ENCODE measurements around the gene PLEKHS1. TPM values are rescaled to one million over a fixed set of nuclear protein-coding genes. Genes with fewer than 3 reads are reported as not detected.

The PLEKHS1 gene
- total RNA-seq, 1 donor = under 0.01 TPM

GRCh38 chr10:113718969-113719822 lies 32.3 kb upstream of the PLEKHS1 start:
- Histone ChIP-seq H3K27me3 (ENCODE audit: insufficient read depth, low read length) (no peaks in the 10 kb centered on the region), H3K36me3 (ENCODE audit: insufficient read depth, low read length) (peaks cover 5% of the 10 kb centered on the region), H3K79me2 (ENCODE audit: insufficient read depth, low read length) (no peaks in the 10 kb centered on the region), H2AFZ (ENCODE audit: low read length) (no peak overlapping the region), H3K27ac (ENCODE audit: low read depth, low read length) (no peak overlapping the region), H3K4me3 (ENCODE audit: insufficient read depth, low read length) (no peak overlapping the region), H3K9me3 (ENCODE audit: low read depth, low read length) (no peaks in the 10 kb centered on the region), H3K4me2 (ENCODE audit: insufficient read depth, low read length) (no peak overlapping the region), H3K4me1 (ENCODE audit: insufficient read depth, low read length) (no peaks in the 10 kb centered on the region), H4K20me1 (ENCODE audit: insufficient read depth, low read length) (peaks cover 11% of the 10 kb centered on the region)
- no peak for DNase-seq (ENCODE audit: insufficient read length, low spot score, missing footprints)
- TF ChIP-seq CTCF (IDR thresholded peaks at IDR 0.05; ENCODE audit: extremely low read depth, low read depth, low read length) = no peak

GRCh38 chr10:113720386-113720785 lies 31.1 kb upstream of the PLEKHS1 start:
- Histone ChIP-seq H4K20me1 (ENCODE audit: insufficient read depth, low read length) (peaks cover 5% of the 10 kb centered on the region), H2AFZ (ENCODE audit: low read length) (no peak overlapping the region), H3K4me3 (ENCODE audit: insufficient read depth, low read length) (no peak overlapping the region), H3K27ac (ENCODE audit: low read depth, low read length) (no peak overlapping the region), H3K9me3 (ENCODE audit: low read depth, low read length) (no peaks in the 10 kb centered on the region), H3K4me1 (ENCODE audit: insufficient read depth, low read length) (no peaks in the 10 kb centered on the region), H3K4me2 (ENCODE audit: insufficient read depth, low read length) (no peak overlapping the region), H3K36me3 (ENCODE audit: insufficient read depth, low read length) (peaks cover 5% of the 10 kb centered on the region), H3K79me2 (ENCODE audit: insufficient read depth, low read length) (no peaks in the 10 kb centered on the region), H3K27me3 (ENCODE audit: insufficient read depth, low read length) (no peaks in the 10 kb centered on the region)
- DNase-seq (ENCODE audit: insufficient read length, low spot score, missing footprints) = no peak
- TF ChIP-seq CTCF (IDR thresholded peaks at IDR 0.05; ENCODE audit: extremely low read depth, low read depth, low read length) = no peak

GRCh38 chr10:113732160-113732881 lies 19.2 kb upstream of the PLEKHS1 start:
- H3K4me1 ChIP-seq (ENCODE audit: insufficient read depth, low read length) = peaks cover 6% of the 10 kb centered on the region
- H2AFZ ChIP-seq (ENCODE audit: low read length) = no peak overlapping the region
- peaks cover 10% of the 10 kb centered on the region for H3K36me3 ChIP-seq (ENCODE audit: insufficient read depth, low read length)
- H4K20me1 ChIP-seq (ENCODE audit: insufficient read depth, low read length) = no peaks in the 10 kb centered on the region
- H3K27ac ChIP-seq (ENCODE audit: low read depth, low read length) = no peak overlapping the region
- no peaks in the 10 kb centered on the region for H3K79me2 ChIP-seq (ENCODE audit: insufficient read depth, low read length)
- H3K27me3 ChIP-seq (ENCODE audit: insufficient read depth, low read length) = no peaks in the 10 kb centered on the region
- DNase-seq (ENCODE audit: insufficient read length, low spot score, missing footprints) = no peak
- no peak for TF ChIP-seq CTCF (IDR thresholded peaks at IDR 0.05; ENCODE audit: extremely low read depth, low read depth, low read length)
- no peak overlapping the region for H3K4me2 ChIP-seq (ENCODE audit: insufficient read depth, low read length)
- H3K9me3 ChIP-seq (ENCODE audit: low read depth, low read length) = no peaks in the 10 kb centered on the region
- H3K4me3 ChIP-seq (ENCODE audit: insufficient read depth, low read length) = no peak overlapping the region

DNA sequence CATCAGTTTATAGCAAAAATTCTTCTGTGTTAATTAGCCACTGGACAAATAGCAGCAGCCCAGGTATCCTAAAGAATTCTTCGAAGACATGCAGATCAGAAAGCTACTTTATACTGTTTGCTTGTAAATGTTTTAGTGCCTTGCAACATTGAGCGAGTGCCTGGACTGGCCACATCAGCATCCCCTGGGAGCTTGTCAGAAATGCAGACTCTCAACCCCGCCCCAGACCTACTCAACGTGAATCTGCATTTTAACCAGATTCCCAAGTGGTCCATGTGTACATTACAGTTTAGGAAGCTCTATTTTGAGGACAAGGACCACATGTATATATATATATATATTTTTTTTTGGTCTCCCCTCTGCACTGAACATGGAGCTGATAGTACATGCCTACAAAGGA lies 18.5 kb upstream of the PLEKHS1 start:
- Histone ChIP-seq H2AFZ (ENCODE audit: low read length) (no peak overlapping the region), H3K9me3 (ENCODE audit: low read depth, low read length) (no peaks in the 10 kb centered on the region), H3K27ac (ENCODE audit: low read depth, low read length) (no peak overlapping the region), H4K20me1 (ENCODE audit: insufficient read depth, low read length) (no peaks in the 10 kb centered on the region), H3K4me1 (ENCODE audit: insufficient read depth, low read length) (peaks cover 6% of the 10 kb centered on the region), H3K4me3 (ENCODE audit: insufficient read depth, low read length) (no peak overlapping the region), H3K79me2 (ENCODE audit: insufficient read depth, low read length) (no peaks in the 10 kb centered on the region), H3K27me3 (ENCODE audit: insufficient read depth, low read length) (no peaks in the 10 kb centered on the region), H3K36me3 (ENCODE audit: insufficient read depth, low read length) (peaks cover 10% of the 10 kb centered on the region), H3K4me2 (ENCODE audit: insufficient read depth, low read length) (no peak overlapping the region)
- no peak for DNase-seq (ENCODE audit: insufficient read length, low spot score, missing footprints)
- TF ChIP-seq CTCF (IDR thresholded peaks at IDR 0.05; ENCODE audit: extremely low read depth, low read depth, low read length) = no peak

Measured in osteoblast (primary cell).